Measurements from ENCODE around the gene MYCBPAP.

Gene MYCBPAP, protein sequence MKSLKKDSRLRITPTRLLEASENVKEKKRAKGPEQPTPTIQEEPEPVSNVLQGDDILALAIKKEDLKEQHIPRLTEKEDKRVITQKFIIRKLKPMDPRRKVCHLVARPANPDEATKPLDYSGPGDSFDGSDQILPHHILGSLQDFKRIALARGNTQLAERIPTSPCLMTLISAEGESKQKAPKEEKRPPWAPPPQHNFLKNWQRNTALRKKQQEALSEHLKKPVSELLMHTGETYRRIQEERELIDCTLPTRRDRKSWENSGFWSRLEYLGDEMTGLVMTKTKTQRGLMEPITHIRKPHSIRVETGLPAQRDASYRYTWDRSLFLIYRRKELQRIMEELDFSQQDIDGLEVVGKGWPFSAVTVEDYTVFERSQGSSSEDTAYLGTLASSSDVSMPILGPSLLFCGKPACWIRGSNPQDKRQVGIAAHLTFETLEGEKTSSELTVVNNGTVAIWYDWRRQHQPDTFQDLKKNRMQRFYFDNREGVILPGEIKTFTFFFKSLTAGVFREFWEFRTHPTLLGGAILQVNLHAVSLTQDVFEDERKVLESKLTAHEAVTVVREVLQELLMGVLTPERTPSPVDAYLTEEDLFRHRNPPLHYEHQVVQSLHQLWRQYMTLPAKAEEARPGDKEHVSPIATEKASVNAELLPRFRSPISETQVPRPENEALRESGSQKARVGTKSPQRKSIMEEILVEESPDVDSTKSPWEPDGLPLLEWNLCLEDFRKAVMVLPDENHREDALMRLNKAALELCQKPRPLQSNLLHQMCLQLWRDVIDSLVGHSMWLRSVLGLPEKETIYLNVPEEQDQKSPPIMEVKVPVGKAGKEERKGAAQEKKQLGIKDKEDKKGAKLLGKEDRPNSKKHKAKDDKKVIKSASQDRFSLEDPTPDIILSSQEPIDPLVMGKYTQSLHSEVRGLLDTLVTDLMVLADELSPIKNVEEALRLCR

GRCh38 chr17:50507871-50508572 is at the start of gene MYCBPAP:
Gene MYCBPAP, plus strand, starts transcription at chr17:50508439. Its CDS starts 236 bp downstream, at chr17:50508675.
- DNase-seq (ENCODE audit: low spot score): peak; percentile 66

DNA sequence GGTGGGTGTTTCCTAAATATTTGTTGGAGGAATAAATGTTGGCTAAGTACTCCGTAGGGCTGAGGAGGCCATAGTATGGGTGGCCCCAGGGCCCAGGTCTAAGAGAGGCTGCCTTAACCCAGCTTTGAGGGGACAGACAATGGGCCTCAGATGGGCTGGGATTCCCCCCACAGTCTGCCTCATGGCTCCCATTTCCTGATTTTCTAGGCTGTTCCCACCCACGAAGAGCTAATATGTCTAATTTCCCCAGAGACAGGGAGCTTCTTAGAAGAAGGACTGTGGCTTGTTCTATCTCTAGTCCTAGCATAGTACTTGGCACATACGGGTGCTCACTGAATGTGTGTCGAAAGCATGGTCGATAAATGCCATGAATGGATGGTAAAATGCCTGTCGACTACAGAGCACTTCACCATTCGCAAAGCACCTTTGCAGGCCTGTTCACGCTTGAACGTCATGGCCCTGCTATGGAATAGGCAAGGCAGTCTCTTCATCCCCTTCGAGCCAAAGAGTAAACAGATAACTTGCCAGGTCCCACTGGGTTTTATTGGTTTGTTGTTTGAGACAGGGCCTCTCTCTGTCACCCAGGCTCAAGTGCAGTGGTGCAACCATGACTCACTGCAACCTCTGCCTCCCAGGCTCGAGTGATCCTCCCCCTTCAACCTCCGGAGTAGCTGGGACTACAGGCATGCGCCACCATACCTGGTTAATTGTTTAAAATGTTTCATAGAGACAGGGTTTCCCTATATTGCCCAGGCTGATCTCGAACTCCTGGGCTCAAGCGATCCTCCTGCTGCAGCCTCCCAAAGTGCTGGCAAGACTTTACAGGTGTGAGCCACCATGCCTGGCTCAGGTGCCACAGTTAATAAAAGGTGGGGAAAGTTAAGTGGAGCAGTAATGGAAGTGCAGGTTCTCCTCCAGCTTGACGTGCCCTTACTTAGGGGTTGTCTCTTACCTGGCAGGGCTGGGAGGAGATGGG is 49.2 kb upstream of the MYCBPAP start:
- DNase-seq (ENCODE audit: low spot score): no peak

DNA sequence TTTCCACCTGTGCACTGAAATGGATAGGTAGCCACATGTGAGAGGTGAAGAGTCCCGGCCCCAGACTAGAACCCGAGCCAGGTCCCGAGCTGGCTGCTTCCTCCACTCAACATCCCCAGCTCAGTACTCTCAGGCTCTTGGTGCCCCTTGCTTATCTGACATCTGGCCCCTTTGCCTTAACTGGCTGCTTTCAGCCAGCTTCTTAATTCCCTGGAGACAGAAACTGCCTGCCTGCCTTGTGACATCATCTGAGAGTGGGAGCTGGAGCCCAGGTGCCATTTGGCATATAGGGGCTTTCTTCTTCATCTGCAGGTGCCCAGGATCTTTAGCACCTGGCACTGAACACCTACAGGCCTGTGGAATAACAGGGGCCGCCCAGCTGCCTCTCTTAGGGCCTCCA is 48.5 kb upstream of the MYCBPAP start:
- no peak for DNase-seq (ENCODE audit: low spot score)

- no peak for DNase-seq (ENCODE audit: low spot score)
These were observed 47.3 kb upstream of the MYCBPAP start for GRCh38 chr17:50460831-50461526.

DNA sequence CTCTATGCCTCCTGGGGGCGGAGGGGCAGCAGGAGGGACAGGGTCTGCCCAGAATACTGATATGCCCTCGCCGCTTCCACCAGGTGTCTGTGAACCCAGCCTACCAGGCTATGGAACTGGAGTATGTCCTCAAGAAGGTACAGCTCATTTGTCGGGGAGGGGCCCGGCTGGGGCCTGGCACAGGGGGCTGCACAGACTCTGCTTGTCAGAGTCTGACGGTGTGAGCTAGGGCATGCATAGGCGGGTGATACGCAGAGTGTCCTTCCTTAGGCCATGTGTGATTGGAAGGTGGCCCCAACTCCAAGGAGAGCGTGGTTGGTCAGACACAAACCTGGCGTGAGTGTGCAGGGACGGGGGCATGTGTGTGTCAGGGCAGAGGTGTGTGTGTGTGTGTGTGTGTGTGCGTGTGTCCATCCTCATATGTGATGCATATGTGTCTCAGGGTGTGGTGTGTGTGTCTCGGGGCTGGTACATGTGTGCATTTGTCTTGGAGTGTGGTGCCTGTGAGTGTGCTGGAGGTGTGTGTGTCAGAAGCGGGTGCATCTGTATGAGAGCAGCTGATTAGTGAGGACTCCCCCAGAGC is 46.6 kb upstream of the MYCBPAP start:
- DNase-seq (ENCODE audit: low spot score): no peak

GRCh38 chr17:50462446-50462845 is 45.8 kb upstream of the MYCBPAP start:
- no peak for DNase-seq (ENCODE audit: low spot score)

GRCh38 chr17:50464121-50464520 is 44.1 kb upstream of the MYCBPAP start:
- DNase-seq (ENCODE audit: low spot score): no peak

GRCh38 chr17:50464736-50465135 is 43.5 kb upstream of the MYCBPAP start:
- DNase-seq (ENCODE audit: low spot score): no peak

DNA sequence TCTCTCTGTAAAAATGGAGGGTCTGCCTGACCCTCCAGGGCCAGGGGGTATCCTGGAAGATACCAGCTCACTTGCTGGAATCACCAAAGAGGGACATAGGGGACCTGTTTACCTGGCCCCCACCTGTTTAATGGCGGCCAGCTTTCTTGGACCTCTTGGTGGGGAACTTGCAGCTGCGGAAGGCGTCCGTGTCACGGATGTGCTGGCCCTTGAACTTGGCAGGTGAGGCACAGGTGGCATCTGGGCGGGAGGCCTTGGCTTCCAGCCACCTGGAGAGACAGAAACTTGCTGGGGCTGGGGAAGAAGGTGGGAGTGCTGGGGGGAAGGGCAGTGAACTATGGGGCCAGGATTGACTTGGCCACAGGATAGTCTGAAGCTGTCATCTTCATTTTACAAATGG is 43.1 kb upstream of the MYCBPAP start:
- DNase-seq (ENCODE audit: low spot score): no peak

- no peak for DNase-seq (ENCODE audit: low spot score)
These were observed 42.6 kb upstream of the MYCBPAP start for GRCh38 chr17:50465635-50466034.

GRCh38 chr17:50466371-50467113 is 41.7 kb upstream of the MYCBPAP start:
- DNase-seq (ENCODE audit: low spot score): peak; percentile 31

DNA sequence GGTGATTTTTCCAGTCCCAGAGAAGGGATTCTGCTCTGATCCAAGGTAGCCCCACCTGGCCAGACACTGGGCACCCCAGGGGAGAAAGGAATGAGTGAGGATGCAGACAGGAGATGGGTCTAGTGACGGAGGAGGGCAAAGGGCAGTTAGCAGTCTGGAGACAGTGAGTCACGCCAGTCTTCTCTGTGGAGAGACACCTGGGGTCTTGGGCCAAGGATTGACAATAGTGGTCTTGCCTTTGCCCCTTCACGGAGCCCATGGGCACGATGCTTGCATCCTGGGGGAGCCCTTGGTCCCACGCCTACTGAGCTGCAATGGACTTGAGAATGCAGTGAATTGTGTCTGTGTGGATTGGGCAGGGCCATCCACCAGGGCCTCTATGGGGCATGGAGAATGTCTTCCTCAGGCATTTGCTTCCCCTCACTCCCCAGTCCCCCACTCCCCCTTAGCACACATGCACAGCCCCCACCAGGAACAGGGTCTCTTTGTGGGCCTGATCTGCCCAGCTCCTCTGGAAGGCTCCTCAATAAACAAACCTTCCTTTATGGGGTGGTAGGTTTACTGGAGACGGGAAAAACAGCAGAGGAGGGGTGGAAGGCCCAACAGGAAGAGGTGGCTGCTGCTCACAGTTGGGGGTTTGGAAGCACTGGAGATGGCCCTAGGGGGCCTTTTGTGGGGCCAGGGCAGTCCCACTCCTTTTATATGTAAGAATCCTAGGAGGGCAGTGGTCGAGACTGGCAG is 41.0 kb upstream of the MYCBPAP start:
- DNase-seq (ENCODE audit: low spot score): peak; percentile 25

GRCh38 chr17:50467855-50468303 is 40.4 kb upstream of the MYCBPAP start:
- no peak for DNase-seq (ENCODE audit: low spot score)

GRCh38 chr17:50468304-50469207 is 39.7 kb upstream of the MYCBPAP start, which contains the start of gene CHAD:
Gene CHAD, minus strand, starts transcription at chr17:50468880. Its CDS starts 67 bp downstream, at chr17:50468813.
- DNase-seq (ENCODE audit: low spot score): peak; percentile 68

DNA sequence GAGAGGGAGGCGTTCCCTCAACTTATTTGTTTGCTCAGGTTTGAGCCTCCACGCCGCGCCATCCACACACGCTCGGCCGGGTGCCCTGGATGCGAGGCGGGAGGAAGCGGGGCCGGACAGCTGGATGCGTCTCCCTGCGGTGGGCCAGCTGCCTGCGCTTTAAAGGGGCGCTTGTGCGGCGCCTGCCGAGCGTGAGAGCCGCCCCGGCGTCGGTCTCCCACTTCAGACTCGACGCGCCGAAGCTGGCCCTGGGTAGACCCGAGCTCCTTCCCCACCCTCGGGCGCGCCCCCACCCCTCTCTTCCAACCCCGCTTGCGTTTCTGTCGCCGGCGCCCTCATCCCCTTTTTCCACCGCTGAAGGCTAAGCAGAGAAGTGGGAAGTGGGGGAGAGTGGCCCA is 39.0 kb upstream of the MYCBPAP start:
- DNase-seq (ENCODE audit: low spot score): no peak

DNA sequence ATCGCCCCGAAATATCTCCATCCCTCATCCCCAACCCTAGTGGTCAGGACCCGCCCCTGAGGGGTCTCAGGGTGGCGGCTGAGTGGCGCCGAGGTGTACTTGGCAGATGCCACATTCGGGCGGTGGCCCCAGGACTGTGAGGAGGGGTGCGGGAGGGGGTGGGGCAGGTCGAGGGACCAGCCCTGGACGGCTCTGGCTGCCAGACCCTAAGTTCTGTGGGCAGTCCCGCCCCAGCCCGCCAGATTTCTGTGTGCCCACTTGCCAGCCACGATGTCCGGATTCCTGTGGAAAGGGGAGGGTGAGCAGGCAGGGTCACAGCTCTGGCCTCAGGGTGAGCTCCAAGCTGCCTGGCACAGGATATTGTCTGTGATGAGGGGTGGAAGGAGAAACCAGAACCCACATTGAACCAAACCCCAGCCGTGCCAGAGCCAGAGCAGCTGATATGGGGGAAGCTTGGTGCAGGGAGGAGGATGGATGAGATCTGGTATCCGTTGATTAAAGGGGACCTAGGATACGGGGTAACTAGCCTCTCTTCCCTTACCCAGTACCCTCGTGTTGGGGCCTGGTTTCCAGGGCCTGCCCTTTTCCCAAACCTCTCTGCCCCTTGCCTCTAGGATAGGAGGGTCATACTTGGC is 38.5 kb upstream of the MYCBPAP start:
- peak; percentile 27 for DNase-seq (ENCODE audit: low spot score)

- peak; percentile 65 for DNase-seq (ENCODE audit: low spot score)
These were observed 37.8 kb upstream of the MYCBPAP start for GRCh38 chr17:50470426-50470825.
